SK-N-MC (cell line): ENCODE data around the gene HERC2.

Experiments used
- EZH2 ChIP-seq: fragments of 200-600 bp; sonication (generic); IDR thresholded peaks from one replicate; pipeline ENCODE4 v1.6.1; 2017; ENCODE audit warnings: antibody characterized with exemption
- FOXP2 ChIP-seq: optimal IDR thresholded peaks from 2 replicates; pipeline ENCODE3; 2011; ENCODE audit warnings: mild to moderate bottlenecking, moderate library complexity; ENCODE audit not compliant: insufficient read depth; ENCODE audit errors: extremely low read length, control extremely low read depth

- TF ChIP-seq EZH2 (no peak), FOXP2 (no peak)
Observed at GRCh38 chr15:28110481-28110881, 211.5 kb downstream of the HERC2 start.
